KMS-11 (cell line): ENCODE measurements around the gene MAPK11.

Source experiments
- H2AFZ ChIP-seq: fragments of 200-600 bp; sonication (generic); 2 replicates; pipeline ENCODE4 v1.6.1; 2016; ENCODE audit warnings: antibody characterized with exemption, mixed run types, low read depth
- H3K27ac ChIP-seq: fragments of 200-600 bp; sonication (generic); 2 replicates; pipeline ENCODE4 v1.6.1; 2016; ENCODE audit warnings: mild to moderate bottlenecking, mixed run types
- H3K27me3 ChIP-seq: fragments of 200-600 bp; sonication (generic); 2 replicates; pipeline ENCODE4 v1.6.1; 2017; ENCODE audit warnings: mild to moderate bottlenecking, low read depth, mixed run types, moderate library complexity; ENCODE audit not compliant: insufficient read depth
- H3K36me3 ChIP-seq: fragments of 200-600 bp; sonication (generic); 2 replicates; pipeline ENCODE4 v1.6.1; 2017; ENCODE audit warnings: mild to moderate bottlenecking, mixed run types; ENCODE audit not compliant: insufficient read depth
- H3K4me1 ChIP-seq: fragments of 200-600 bp; sonication (generic); 2 replicates; pipeline ENCODE4 v1.6.1; 2016; ENCODE audit warnings: mild to moderate bottlenecking, low read depth, mixed run types; ENCODE audit not compliant: poor library complexity, severe bottlenecking
- H3K4me2 ChIP-seq: fragments of 200-600 bp; sonication (generic); 2 replicates; pipeline ENCODE4 v1.7.0; 2016; ENCODE audit warnings: mild to moderate bottlenecking, mixed run types
- H3K4me3 ChIP-seq: fragments of 200-600 bp; sonication (generic); IDR thresholded peaks from 2 replicates; pipeline ENCODE4 v1.6.1; 2017; ENCODE audit warnings: low read depth, low read length, mixed read lengths; ENCODE audit not compliant: insufficient read depth
- H3K79me2 ChIP-seq: fragments of 200-600 bp; sonication (generic); 2 replicates; pipeline ENCODE4 v1.6.1; 2016; ENCODE audit warnings: low read depth, mixed run types; ENCODE audit not compliant: insufficient read depth
- H3K9ac ChIP-seq: fragments of 200-600 bp; sonication (generic); 2 replicates; pipeline ENCODE4 v1.6.1; 2016; ENCODE audit warnings: mild to moderate bottlenecking, mixed run types
- H4K20me1 ChIP-seq: fragments of 200-600 bp; sonication (generic); 2 replicates; pipeline ENCODE4 v1.6.1; 2016; ENCODE audit warnings: mild to moderate bottlenecking, mixed run types; ENCODE audit not compliant: insufficient read depth
- TF ChIP-seq, protein P1 (sequence below): fragments of 200-600 bp; sonication (generic); conservative IDR thresholded peaks from 2 replicates; pipeline ENCODE4 v1.6.1; 2017; ENCODE audit warnings: low read depth, mild to moderate bottlenecking, antibody characterized with exemption, low read length, moderate library complexity, mixed read lengths

Gene MAPK11

DNA sequence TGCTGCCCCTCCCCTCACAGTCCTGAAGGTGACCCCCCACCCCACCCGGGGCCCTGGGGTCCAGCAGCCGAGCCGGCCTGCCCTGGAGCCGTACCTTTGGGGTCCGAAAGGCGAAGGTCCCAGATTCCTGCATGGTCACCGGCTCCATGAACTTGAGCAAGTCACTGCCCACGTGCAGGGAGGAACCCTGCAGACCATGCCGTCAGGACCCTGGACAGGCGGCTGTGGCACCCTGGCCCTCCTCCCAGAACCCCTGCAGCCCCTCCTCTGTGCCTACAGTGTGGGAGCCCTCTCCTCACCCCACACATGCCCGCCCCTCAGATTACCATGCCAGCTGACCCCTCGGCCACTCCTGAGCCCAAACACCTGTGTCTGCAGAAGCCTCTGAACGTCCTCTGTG is 14.3 kb upstream of the MAPK11 start:
- no peaks in the 10 kb centered on the region for H3K36me3 ChIP-seq
- H3K27ac ChIP-seq: no peak overlapping the region
- TF ChIP-seq, protein P1, sequence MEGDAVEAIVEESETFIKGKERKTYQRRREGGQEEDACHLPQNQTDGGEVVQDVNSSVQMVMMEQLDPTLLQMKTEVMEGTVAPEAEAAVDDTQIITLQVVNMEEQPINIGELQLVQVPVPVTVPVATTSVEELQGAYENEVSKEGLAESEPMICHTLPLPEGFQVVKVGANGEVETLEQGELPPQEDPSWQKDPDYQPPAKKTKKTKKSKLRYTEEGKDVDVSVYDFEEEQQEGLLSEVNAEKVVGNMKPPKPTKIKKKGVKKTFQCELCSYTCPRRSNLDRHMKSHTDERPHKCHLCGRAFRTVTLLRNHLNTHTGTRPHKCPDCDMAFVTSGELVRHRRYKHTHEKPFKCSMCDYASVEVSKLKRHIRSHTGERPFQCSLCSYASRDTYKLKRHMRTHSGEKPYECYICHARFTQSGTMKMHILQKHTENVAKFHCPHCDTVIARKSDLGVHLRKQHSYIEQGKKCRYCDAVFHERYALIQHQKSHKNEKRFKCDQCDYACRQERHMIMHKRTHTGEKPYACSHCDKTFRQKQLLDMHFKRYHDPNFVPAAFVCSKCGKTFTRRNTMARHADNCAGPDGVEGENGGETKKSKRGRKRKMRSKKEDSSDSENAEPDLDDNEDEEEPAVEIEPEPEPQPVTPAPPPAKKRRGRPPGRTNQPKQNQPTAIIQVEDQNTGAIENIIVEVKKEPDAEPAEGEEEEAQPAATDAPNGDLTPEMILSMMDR: no peak

DNA sequence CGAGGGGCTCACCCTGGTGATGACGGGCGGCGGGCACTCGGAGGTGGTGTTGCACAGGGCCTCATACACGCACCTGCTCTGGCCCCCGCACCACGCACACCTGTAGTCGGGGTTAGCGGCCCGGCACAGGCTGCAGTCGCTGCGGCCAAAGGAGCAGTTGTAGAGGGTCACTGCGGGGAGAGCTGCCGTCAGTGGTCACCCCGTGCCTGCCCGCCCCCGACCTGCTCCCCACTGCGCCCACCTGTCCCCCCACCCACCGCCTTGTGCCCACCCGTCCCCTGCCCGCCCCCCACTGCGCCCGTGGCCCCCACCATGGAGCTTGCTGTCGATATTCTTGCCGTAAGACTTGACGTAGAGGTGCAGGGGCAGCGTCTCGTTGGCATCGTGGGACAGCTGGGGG is 13.6 kb upstream of the MAPK11 start:
- Histone ChIP-seq H3K4me3 (no peak overlapping the region), H2AFZ (no peak overlapping the region), H4K20me1 (no peaks in the 10 kb centered on the region), H3K4me2 (no peak overlapping the region), H3K79me2 (no peaks in the 10 kb centered on the region), H3K27ac (no peak overlapping the region), H3K4me1 (no peaks in the 10 kb centered on the region), H3K27me3 (no peaks in the 10 kb centered on the region), H3K9ac (no peak overlapping the region), H3K36me3 (no peaks in the 10 kb centered on the region)
- TF ChIP-seq, protein P1: no peak

More for the DNA sequence above, 14.3 kb upstream of the MAPK11 start:
- Histone ChIP-seq H3K79me2 (no peaks in the 10 kb centered on the region), H3K4me3 (no peak overlapping the region), H4K20me1 (no peaks in the 10 kb centered on the region), H3K27me3 (no peaks in the 10 kb centered on the region), H3K4me1 (no peaks in the 10 kb centered on the region), H2AFZ (no peak overlapping the region), H3K4me2 (no peak overlapping the region), H3K9ac (no peak overlapping the region)

GRCh38 chr22:50282361-50283155 is 12.4 kb upstream of the MAPK11 start:
- no peak overlapping the region for H3K4me2 ChIP-seq
- no peaks in the 10 kb centered on the region for H3K4me1 ChIP-seq
- H3K27me3 ChIP-seq: no peaks in the 10 kb centered on the region
- H4K20me1 ChIP-seq: no peaks in the 10 kb centered on the region
- H3K79me2 ChIP-seq: no peaks in the 10 kb centered on the region
- no peak overlapping the region for H3K9ac ChIP-seq
- TF ChIP-seq, protein P1: no peak
- no peak overlapping the region for H3K27ac ChIP-seq
- H2AFZ ChIP-seq: no peak overlapping the region
- H3K4me3 ChIP-seq: no peak overlapping the region
- H3K36me3 ChIP-seq: no peaks in the 10 kb centered on the region

DNA sequence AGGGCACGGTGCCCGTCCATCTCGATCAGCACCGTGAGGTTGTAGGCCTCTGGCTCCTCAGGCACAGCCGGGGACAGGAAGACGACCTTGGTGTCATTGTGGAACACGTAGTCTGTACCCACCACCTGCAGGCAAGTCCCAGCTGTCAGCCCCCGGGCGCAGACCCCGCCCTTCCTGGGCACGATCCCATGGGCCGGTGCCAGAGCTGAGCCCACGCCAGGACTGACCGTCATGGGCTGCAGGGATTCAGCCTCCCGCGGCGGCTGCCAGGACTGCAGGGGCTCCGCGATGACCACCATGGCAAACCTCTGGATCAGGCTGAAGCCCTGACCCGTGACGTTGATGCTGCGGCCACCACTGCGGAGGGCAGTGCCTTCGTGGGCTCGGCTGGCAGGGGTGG is 11.8 kb upstream of the MAPK11 start:
- H3K4me1 ChIP-seq: no peaks in the 10 kb centered on the region
- no peak overlapping the region for H3K4me2 ChIP-seq
- H3K9ac ChIP-seq: no peak overlapping the region
- no peaks in the 10 kb centered on the region for H3K27me3 ChIP-seq
- no peaks in the 10 kb centered on the region for H3K79me2 ChIP-seq
- no peak overlapping the region for H3K4me3 ChIP-seq
- H3K27ac ChIP-seq: no peak overlapping the region
- H2AFZ ChIP-seq: no peak overlapping the region
- H4K20me1 ChIP-seq: no peaks in the 10 kb centered on the region
- H3K36me3 ChIP-seq: no peaks in the 10 kb centered on the region
- TF ChIP-seq, protein P1: no peak
